ENCODE data around the gene CHP1. TPM values are rescaled to one million over a fixed set of nuclear protein-coding genes. Genes with fewer than 3 reads are reported as not detected.
A peak's percentile ranks its signal among the peaks of the same experiment; 100 is the strongest.

Gene CHP1
- polyA plus RNA-seq, 2 of the 4 experiments (the other 2 are of a cell fraction), result 115 to 138 TPM

- H3K4me3 ChIP-seq, result peak overlapping the region; percentile 8; the same call in 1 of the 3 replicates
- peak overlapping the region; percentile 89 to 99 for H3K27ac ChIP-seq
- POLR2A ChIA-PET, result interaction anchor here (1.1 kb wide), 2 partner anchors 25 to 27 kb away, joined by 3 to 4 read pairs; partner anchors contain the start of gene CHP1
- H3K4me1 ChIP-seq, result peaks cover 88% of the 10 kb centered on the region
- ATAC-seq, result peak; percentile 48 to 54
- 15% methylated on average over 3 of the region's 3 CpGs for WGBS (ENCODE audit: missing lambda C conversion rate)
- FAIRE-seq, result no peak
- CTCF ChIA-PET, result no interaction called here
- DNase-seq (ENCODE audit: low read depth in 1 of 2, low spot score in 1 of 2), result peak in 1 of 2 experiments; percentile 48
- peak overlapping the region; percentile 73 for H3K4me2 ChIP-seq
- no peak for TF ChIP-seq CEBPB (IDR thresholded peaks at IDR 0.05)
- TF ChIP-seq ATOH8 (CRISPR knock-in tag; IDR thresholded peaks at IDR 0.05; ENCODE audit: low read depth), result no peak
- TF ChIP-seq ELK1 (IDR thresholded peaks at IDR 0.05; ENCODE audit: low read depth, low read length), result no peak
- H3K9me3 ChIP-seq, result no peaks in the 10 kb centered on the region
These were observed 25.0 kb downstream of the CHP1 start for GRCh38 chr15:41256103-41256502.

- TF ChIP-seq HOXA7 (CRISPR knock-in tag; IDR thresholded peaks at IDR 0.05) (no peak), KDM1A (IDR thresholded peaks at IDR 0.05; ENCODE audit: low read depth) (no peak), FOXS1 (CRISPR knock-in tag; IDR thresholded peaks at IDR 0.05) (peak; percentile 43; the same call in 1 of the 2 replicates), HMGXB4 (CRISPR knock-in tag; IDR thresholded peaks at IDR 0.05; ENCODE audit: borderline replicate concordance) (no peak), GATA3 (IDR thresholded peaks at IDR 0.05; ENCODE audit: borderline replicate concordance) (peak; percentile 87), FOSL2 (IDR thresholded peaks at IDR 0.05) (no peak), FOSL2 (CRISPR knock-in tag; IDR thresholded peaks at IDR 0.05) (peak; percentile 48; the same call in 1 of the 2 replicates), SMC3 (IDR thresholded peaks at IDR 0.05) (0 out of 3 replicates have a peak, but pooled peaks have one; percentile 14), EP300 (IDR thresholded peaks at IDR 0.05) (peak; percentile 80 to 94; a peak in 4 of 5 replicates), CBX8 (IDR thresholded peaks at IDR 0.05) (no peak), CHD2 (IDR thresholded peaks at IDR 0.05; ENCODE audit: low read length, partially characterized antibody) (no peak), BCL3 (IDR thresholded peaks at IDR 0.05) (peak; percentile 80; the same call in 1 of the 3 replicates), JUNB (IDR thresholded peaks at IDR 0.05) (peak; percentile 68; the same call in 1 of the 2 replicates), MAX (IDR thresholded peaks at IDR 0.05) (peak; percentile 70; the same call in 1 of the 2 replicates), HOXB13 (CRISPR knock-in tag; IDR thresholded peaks at IDR 0.05; ENCODE audit: low read depth) (no peak; the same call in 1 of the 2 replicates), RARB (CRISPR knock-in tag; IDR thresholded peaks at IDR 0.05) (peak; percentile 92), JUN (IDR thresholded peaks at IDR 0.05) (peak; percentile 89 to 96; a peak in 4 of 5 replicates), HES2 (IDR thresholded peaks at IDR 0.05) (peak; percentile 90), RNF2 (IDR thresholded peaks at IDR 0.05; ENCODE audit: borderline replicate concordance, low read depth) (no peak), CEBPB (IDR thresholded peaks at IDR 0.05) (peak; percentile 87 to 97), MAFK (IDR thresholded peaks at IDR 0.05; ENCODE audit: partially characterized antibody) (peak; percentile 39), CBX2 (IDR thresholded peaks at IDR 0.05; ENCODE audit: borderline replicate concordance, low read depth) (no peak)
- peak; percentile 97 for FAIRE-seq
- H3K4me2 ChIP-seq, result peak overlapping the region; percentile 73
- peaks cover 85% of the 10 kb centered on the region for H3K4me1 ChIP-seq
- H3K4me3 ChIP-seq, result no peak overlapping the region; the same call in 2 of the 3 replicates
- WGBS (ENCODE audit: missing lambda C conversion rate), result 1% methylated on average over 5 of the region's 5 CpGs
- H3K9me3 ChIP-seq, result no peaks in the 10 kb centered on the region
- DNase-seq (ENCODE audit: low read depth in 1 of 2, low spot score in 1 of 2), result peak; percentile 40 to 91
- ATAC-seq, result peak; percentile 73 to 90
- peak overlapping the region; percentile 89 to 99 for H3K27ac ChIP-seq
- ChIA-PET POLR2A (interaction anchor here (1.1 kb wide), 2 partner anchors 25 to 27 kb away, joined by 3 to 4 read pairs; partner anchors contain the start of gene CHP1), CTCF (no interaction called here)
These were observed 25.5 kb downstream of the CHP1 start for GRCh38 chr15:41256577-41257038.
